Mammary epithelial cell (primary cell): ENCODE data around the gene GPR137C.

Experiments used
- CTCF ChIP-seq, 2 donors: IDR thresholded peaks in 1 of 2; conservative IDR thresholded peaks in 1 of 2; 2 replicates each; pipeline ENCODE4 v1.5.1; 2011 to 2012; ENCODE audit warnings: inconsistent platforms in 2 of 2, low read length in 2 of 2, mild to moderate bottlenecking in 2 of 2, control low read depth in 1 of 2, low read depth in 1 of 2; ENCODE audit not compliant: insufficient read depth in 1 of 2; ENCODE audit errors: extremely low read depth in 1 of 2
- EZH2 ChIP-seq: IDR thresholded peaks from 2 replicates; pipeline ENCODE4 v1.6.1; 2012; ENCODE audit warnings: low read length, inconsistent platforms, borderline replicate concordance

GRCh38 chr14:52538623-52539022 lies 14.0 kb upstream of the GPR137C start:
- TF ChIP-seq CTCF (conservative IDR thresholded peaks at IDR 0.05 in 1 of 2, IDR thresholded peaks at IDR 0.05 in 1 of 2; ENCODE audit: extremely low read depth in 1 of 2, insufficient read depth in 1 of 2, low read depth in 1 of 2, low read length in 2 of 2), result no peak
- no peak for TF ChIP-seq EZH2
